T-cell (primary cell): Measurements from ENCODE around the gene SNRNP70. TPM values are rescaled to one million over a fixed set of nuclear protein-coding genes. Genes with fewer than 3 reads are reported as not detected.
A peak's percentile ranks its signal among the peaks of the same experiment; 100 is the strongest.

Source experiments
- ATAC-seq, 4 experiments: fragments of 200-7000 bp in 3 of 4; fragments of 150-1000 bp in 1 of 4; cut with Tn5 transposase; replicated peaks in 1 of 4; 1 replicate in 3 of 4; 2 replicates in 1 of 4; pipeline ENCODE4 v1.10.0; 2021; ENCODE audit warnings: moderate library complexity in 3 of 4, mild to moderate bottlenecking in 2 of 4, moderate number of reproducible peaks in 1 of 4
- CTCF ChIA-PET, 2 donors: fragments of 300-600 bp; sonication (Branson Sonifier 250); formaldehyde crosslinking; loops; one replicate each; lab custom pipeline; 2022; ENCODE audit warnings: antibody characterized with exemption in 2 of 2; lab: Charles Lee
- POLR2A ChIA-PET, 2 donors: fragments of 300-600 bp; sonication (Branson Sonifier 250); formaldehyde crosslinking; loops; one replicate each; lab custom pipeline; 2022; ENCODE audit warnings: antibody characterized with exemption in 2 of 2; lab: Charles Lee
- DNase-seq, 35 experiments: peaks; one replicate each; pipeline versions ENCODE4 v3.0.0 to v3.0.0-alpha.2; 2013 to 2023
- H3K27ac ChIP-seq: one replicate; pipeline ENCODE4 v1.5.1; 2013; ENCODE audit warnings: low read length
- H3K27me3 ChIP-seq, 2 experiments: replicated peaks in 1 of 2; 1 replicate in 1 of 2; 2 replicates in 1 of 2; pipeline versions ENCODE4 v1.6.1 to v1.7.0; 2013; ENCODE audit warnings: low read length in 1 of 2, mixed read lengths in 1 of 2; ENCODE audit not compliant: control insufficient read depth in 2 of 2, insufficient read depth in 2 of 2; ENCODE audit errors: extremely low read depth in 1 of 2
- H3K36me3 ChIP-seq, 2 donors: 1 replicate in 1 of 2; 2 replicates in 1 of 2; pipeline versions ENCODE4 v1.6.1 to v1.7.0; 2013; ENCODE audit warnings: low read length in 1 of 2; ENCODE audit not compliant: control insufficient read depth in 2 of 2, insufficient read depth in 1 of 2; ENCODE audit errors: extremely low read depth in 1 of 2
- H3K4me1 ChIP-seq, 2 experiments: 1 replicate in 1 of 2; 2 replicates in 1 of 2; pipeline versions ENCODE4 v1.6.1 to v1.7.0; 2013; ENCODE audit warnings: low read length in 2 of 2, mixed read lengths in 1 of 2; ENCODE audit not compliant: insufficient read depth in 2 of 2, control insufficient read depth in 1 of 2; ENCODE audit errors: extremely low read depth in 1 of 2
- H3K4me3 ChIP-seq, 2 donors: 1 replicate in 1 of 2; 2 replicates in 1 of 2; pipeline versions ENCODE4 v1.5.1 to v1.7.0; 2013; ENCODE audit warnings: mild to moderate bottlenecking in 2 of 2, low read length in 1 of 2, moderate library complexity in 1 of 2; ENCODE audit not compliant: control insufficient read depth in 1 of 2; ENCODE audit errors: extremely low read depth in 1 of 2
- H3K9me3 ChIP-seq: 2 replicates; pipeline ENCODE4 v1.7.0; 2013
- H3K27ac Mint-ChIP-seq, 2 donors: one replicate each; pipeline ENCODE4 v1.8.0; 2020 to 2021; ENCODE audit warnings: mild to moderate bottlenecking in 2 of 2, mixed read lengths in 2 of 2
- H3K27me3 Mint-ChIP-seq, 2 donors: one replicate each; pipeline ENCODE4 v1.8.0; 2021 to 2022; ENCODE audit warnings: mixed read lengths in 2 of 2
- H3K36me3 Mint-ChIP-seq: one replicate; pipeline ENCODE4 v1.8.0; 2021; ENCODE audit warnings: mixed read lengths
- H3K4me1 Mint-ChIP-seq, 3 donors: one replicate each; pipeline ENCODE4 v1.8.0; 2020 to 2022; ENCODE audit warnings: mixed read lengths in 3 of 3, mild to moderate bottlenecking in 1 of 3
- H3K4me3 Mint-ChIP-seq, 3 donors: one replicate each; pipeline ENCODE4 v1.8.0; 2020 to 2022; ENCODE audit warnings: mild to moderate bottlenecking in 3 of 3, mixed read lengths in 3 of 3, moderate library complexity in 3 of 3
- H3K9me3 Mint-ChIP-seq, 3 donors: one replicate each; pipeline ENCODE4 v1.8.0; 2020 to 2022; ENCODE audit warnings: mixed read lengths in 3 of 3
- WGBS: methylation state at CpG from one replicate; pipeline ENCODE4 v1.1.5; 2013; ENCODE audit warnings: missing lambda C conversion rate; ENCODE audit not compliant: insufficient coverage; 5-methylcytosine and 5-hydroxymethylcytosine counted together
- total RNA-seq, 35 experiments: library from RNA in 6 of 35; stranded (reverse) in 6 of 35; fragments of 120-200 nt in 1 of 35; gene quantifications; one replicate each; pipeline versions ENCODE4 v1.2.1 to v1.2.4 and lab custom pipeline; 2013 to 2026

The SNRNP70 gene
- total RNA-seq, 5 donors from 2014 or later (not counting 1 experiment from before 2014, with no cell fraction given), result 406 to 704 (median 645) TPM

DNA sequence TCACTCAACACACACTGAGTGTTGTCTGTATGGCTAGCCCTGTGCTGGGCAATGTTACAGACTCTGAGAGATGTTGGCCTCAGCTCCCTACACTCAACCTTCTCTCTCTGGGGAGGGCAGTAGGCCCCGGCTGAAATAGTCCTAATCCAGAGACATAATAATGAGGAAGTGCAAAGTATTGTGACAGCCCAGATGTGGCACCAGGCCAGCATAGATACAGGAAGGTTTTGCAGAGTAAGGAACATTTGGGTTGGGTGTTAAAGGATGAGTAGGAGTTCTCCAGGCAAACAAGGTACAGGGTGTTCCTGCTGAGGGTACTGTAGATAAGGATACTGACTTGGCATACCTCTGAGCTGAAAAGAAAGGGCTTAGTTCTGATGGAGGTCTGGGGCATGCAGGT is 31.3 kb downstream of the SNRNP70 start:
- WGBS, result no CpG with 5 or more reads among the region's 1 CpG
- Histone ChIP-seq H3K36me3 (no peaks in the 10 kb centered on the region), H3K9me3 (no peaks in the 10 kb centered on the region), H3K27me3 (peaks cover 0 to 10% of the 10 kb centered on the region in 2 experiments), H3K4me1 (peaks cover 6 to 48% of the 10 kb centered on the region in 2 experiments), H3K27ac (no peak overlapping the region), H3K4me3 (no peak overlapping the region)
- H3K4me3 Mint-ChIP-seq, result peak overlapping the region; percentile 57 to 84 (median 71)
- no peak for ATAC-seq
- peaks cover 0 to 5% of the 10 kb centered on the region in 2 donors for H3K27me3 Mint-ChIP-seq
- H3K36me3 Mint-ChIP-seq, result no peaks in the 10 kb centered on the region
- no peak for DNase-seq
- no peaks in the 10 kb centered on the region for H3K9me3 Mint-ChIP-seq
- peak overlapping the region; percentile 44 to 48 for H3K27ac Mint-ChIP-seq
- ChIA-PET POLR2A (interaction anchor here in 1 of 2 donors (0.6 kb wide), 1 partner anchor 388 kb away, joined by 4 read pairs; no protein-coding TSS in a partner anchor), CTCF (no interaction called here)
- peaks cover 41 to 55% (median 44%) of the 10 kb centered on the region in 3 donors for H3K4me1 Mint-ChIP-seq

DNA sequence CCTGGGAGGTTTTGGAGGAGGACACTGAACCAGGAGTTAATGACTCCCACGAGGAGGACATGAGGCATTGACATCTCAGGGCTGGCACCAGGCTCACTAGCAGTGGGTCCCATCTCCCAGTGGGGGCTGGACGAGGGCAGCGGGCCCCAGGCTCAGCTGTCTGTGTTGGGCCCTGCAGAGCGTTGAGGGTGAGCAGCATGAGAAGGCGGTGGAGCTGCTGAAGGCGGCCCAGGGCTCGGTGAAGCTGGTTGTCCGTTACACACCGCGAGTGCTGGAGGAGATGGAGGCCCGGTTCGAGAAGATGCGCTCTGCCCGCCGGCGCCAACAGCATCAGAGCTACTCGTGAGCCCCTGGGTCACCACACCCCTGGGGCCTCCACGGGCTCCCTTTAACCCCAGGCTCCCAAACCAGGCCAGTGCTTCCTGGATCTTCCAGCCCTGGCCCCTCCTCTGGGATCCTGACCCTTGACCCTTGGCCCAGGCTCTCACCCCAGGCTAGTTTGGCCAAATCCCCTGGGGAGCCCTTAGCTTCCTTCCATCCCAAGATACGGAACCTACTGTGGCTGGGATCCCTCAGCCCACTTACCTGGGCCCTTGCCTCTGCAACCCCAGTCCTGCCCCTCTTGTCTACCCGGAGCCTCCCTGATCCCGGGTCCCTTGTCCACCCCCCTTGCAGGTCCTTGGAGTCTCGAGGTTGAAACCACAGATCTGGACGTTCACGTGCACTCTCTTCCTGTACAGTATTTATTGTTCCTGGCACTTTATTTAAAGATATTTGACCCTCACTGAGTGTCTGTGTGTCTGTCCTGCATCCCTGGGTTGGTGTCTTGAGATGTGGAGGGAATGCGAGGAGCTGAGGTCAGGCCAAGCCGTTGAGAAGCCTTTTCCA is 32.7 kb downstream of the SNRNP70 start:
- ChIA-PET POLR2A (no interaction called here), CTCF (interaction anchor here in 1 of 2 donors (0.7 to 1.2 kb wide), 2 partner anchors 10 to 695 kb away, joined by 3 to 7 read pairs; partner anchors contain the start of gene FUZ)
- DNase-seq (no peak), ATAC-seq (no peak)
- Histone ChIP-seq H3K27me3 (peaks cover 0 to 10% of the 10 kb centered on the region in 2 experiments), H3K36me3 (no peaks in the 10 kb centered on the region), H3K27ac (peak overlapping the region; percentile 96), H3K4me1 (peaks cover 6 to 48% of the 10 kb centered on the region in 2 experiments), H3K4me3 (peak overlapping the region; percentile 62 to 73), H3K9me3 (no peaks in the 10 kb centered on the region)
- peak overlapping the region; percentile 79 to 84 (median 84) for H3K4me3 Mint-ChIP-seq
- WGBS, result 84% methylated on average over 23 of the region's 26 CpGs
- peak overlapping the region; percentile 90 to 95 for H3K27ac Mint-ChIP-seq
- H3K9me3 Mint-ChIP-seq, result no peaks in the 10 kb centered on the region
- H3K27me3 Mint-ChIP-seq, result peaks cover 0 to 5% of the 10 kb centered on the region in 2 donors
- peaks cover 41 to 53% (median 42%) of the 10 kb centered on the region in 3 donors for H3K4me1 Mint-ChIP-seq
- H3K36me3 Mint-ChIP-seq, result no peaks in the 10 kb centered on the region

DNA sequence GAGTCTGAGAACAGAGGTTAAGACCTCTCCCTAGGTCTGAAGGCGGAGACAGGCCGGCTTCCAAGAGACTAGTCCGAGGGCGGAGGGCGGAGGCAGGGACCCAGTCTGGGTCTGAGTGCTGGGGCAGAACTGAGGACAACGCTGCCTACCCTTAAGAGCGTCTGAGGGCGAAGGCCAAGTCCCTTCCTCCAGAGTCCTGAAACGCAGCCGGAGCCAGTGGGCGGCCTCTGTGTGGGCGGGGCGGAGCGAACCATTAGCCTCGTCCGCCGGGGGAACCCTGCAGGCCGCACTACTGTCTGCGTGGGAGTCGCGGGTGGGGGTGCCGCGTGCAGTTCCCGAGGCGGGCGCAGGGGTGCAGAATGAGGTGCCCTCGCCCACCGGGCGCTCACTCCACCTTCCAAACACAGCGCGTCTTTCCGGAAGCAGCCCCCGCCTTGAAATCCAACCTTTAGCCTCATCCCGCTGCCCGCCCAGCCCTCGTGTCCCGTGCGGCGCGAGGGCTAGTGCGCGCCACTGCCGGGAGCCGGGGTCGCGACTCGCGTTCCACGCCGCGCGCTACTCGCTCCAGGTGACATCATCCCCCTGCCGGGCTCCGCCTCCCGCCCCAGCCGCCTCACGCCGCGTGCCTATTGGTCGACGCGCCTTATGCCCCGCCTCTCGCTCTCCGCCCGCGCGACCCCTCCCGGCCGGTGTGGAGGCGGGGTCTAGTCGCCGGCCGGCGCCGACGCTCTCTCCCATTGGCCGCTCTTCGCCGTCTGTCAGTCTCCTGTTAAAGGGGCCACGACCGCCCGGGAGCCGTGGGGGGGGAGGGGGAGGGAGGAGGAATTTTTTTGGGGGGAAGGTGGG is 33.5 kb downstream of the SNRNP70 start, which contains the start of gene C19orf73:
TSS of gene C19orf73 (minus strand) at position 579 of the 846 bp plus-strand sequence. CDS start at position 458, 121 bp downstream.
- POLR2A ChIA-PET, result no interaction called here
- Histone ChIP-seq H3K4me3 (peak within 1 kb of the TSS; percentile 66 to 73), H3K27me3 (peaks cover 0 to 10% of the 10 kb centered on the region in 2 experiments), H3K4me1 (peaks cover 3 to 41% of the 10 kb centered on the region in 2 experiments), H3K9me3 (no peaks in the 10 kb centered on the region), H3K27ac (peak within 1 kb of the TSS; percentile 96), H3K36me3 (no peaks in the 10 kb centered on the region)
- Mint-ChIP-seq H3K27me3 (peaks cover 0 to 5% of the 10 kb centered on the region in 2 donors), H3K4me3 (peak within 1 kb of the TSS; percentile 79 to 84 (median 84)), H3K4me1 (peaks cover 34 to 45% (median 36%) of the 10 kb centered on the region in 3 donors), H3K9me3 (no peaks in the 10 kb centered on the region), H3K36me3 (no peaks in the 10 kb centered on the region), H3K27ac (peak within 1 kb of the TSS; percentile 90 to 95)
- ATAC-seq (peak; percentile 79 to 85 (median 80)), DNase-seq (peak; percentile 84 to 98 (median 92))
- CTCF ChIA-PET, result interaction anchor here (0.6 to 1.2 kb wide), 2 partner anchors 9 to 84 kb away, joined by 7 read pairs; no protein-coding TSS in a partner anchor
- WGBS, result under 1% methylated on average over 82 of the region's 85 CpGs

DNA sequence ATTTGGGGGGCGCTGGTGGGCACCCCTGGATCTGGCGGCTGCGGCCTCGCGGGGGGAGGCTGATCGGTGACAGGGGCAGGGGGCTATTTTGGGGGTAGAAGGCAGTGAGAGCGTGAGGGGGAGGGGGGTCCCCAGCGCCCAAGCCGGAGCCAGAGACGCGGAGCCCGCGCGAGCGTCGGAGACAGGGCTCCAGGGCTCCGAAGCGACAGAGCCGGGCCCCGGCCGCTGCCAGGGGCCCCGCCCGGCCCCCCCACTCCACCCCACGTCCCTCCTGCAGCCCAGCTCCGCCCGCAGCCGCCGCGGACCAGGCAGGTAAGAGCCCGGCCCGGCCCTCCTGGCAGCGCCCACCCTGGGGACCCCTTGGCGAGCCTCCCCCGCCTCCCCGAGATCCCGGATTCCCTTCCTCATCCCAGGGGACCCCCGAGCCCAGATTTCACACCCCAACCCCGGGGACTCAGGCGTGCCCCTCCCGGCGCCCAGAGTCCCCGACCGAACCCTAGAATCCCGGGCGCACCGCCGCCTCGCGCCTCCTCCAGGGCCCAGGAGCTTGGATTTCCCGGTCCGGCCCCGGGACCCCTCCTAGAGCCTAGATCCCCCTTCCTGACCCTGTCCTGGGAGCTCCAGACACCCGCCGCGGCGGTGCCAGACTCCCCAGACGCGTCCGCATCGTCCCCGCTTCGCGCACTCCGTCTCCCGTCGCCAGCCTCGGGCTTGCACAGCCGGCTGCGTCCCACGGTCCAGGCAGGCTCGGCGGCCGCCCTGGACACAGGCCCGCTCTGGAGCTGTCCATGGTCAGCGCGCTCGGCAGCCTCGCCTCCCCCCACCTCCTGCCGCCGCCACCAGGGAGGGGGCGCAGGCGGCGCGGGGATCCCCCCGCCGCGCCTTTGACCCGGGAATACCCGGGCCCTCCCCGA is 34.4 kb downstream of the SNRNP70 start, which contains the start of gene PPFIA3:
TSS of gene PPFIA3 (plus strand) at position 134 of the 914 bp plus-strand sequence. CDS start 8,330 bp downstream, outside the sequence.
- Mint-ChIP-seq H3K36me3 (no peaks in the 10 kb centered on the region), H3K27me3 (peaks cover 0 to 5% of the 10 kb centered on the region in 2 donors), H3K27ac (peak within 1 kb of the TSS; percentile 90 to 95), H3K4me3 (peak within 1 kb of the TSS; percentile 79 to 84 (median 84)), H3K4me1 (peaks cover 31 to 42% (median 33%) of the 10 kb centered on the region in 3 donors), H3K9me3 (no peaks in the 10 kb centered on the region)
- ChIA-PET CTCF (interaction anchor here in 1 of 2 donors (0.6 kb wide), 1 partner anchor 83 kb away, joined by 7 read pairs; no protein-coding TSS in a partner anchor), POLR2A (no interaction called here)
- ATAC-seq (peak in 2 of 4 experiments; percentile 10 to 11), DNase-seq (peak in 4 of 35 experiments; percentile 18 to 42 (median 29))
- H3K4me1 ChIP-seq, result peaks cover 3 to 37% of the 10 kb centered on the region in 2 experiments
- H3K9me3 ChIP-seq, result no peaks in the 10 kb centered on the region
- H3K27me3 ChIP-seq, result peaks cover 0 to 10% of the 10 kb centered on the region in 2 experiments
- no peaks in the 10 kb centered on the region for H3K36me3 ChIP-seq
- peak within 1 kb of the TSS; percentile 66 to 73 for H3K4me3 ChIP-seq
- H3K27ac ChIP-seq, result peak within 1 kb of the TSS; percentile 96
- 2% methylated on average over 58 of the region's 90 CpGs for WGBS

DNA sequence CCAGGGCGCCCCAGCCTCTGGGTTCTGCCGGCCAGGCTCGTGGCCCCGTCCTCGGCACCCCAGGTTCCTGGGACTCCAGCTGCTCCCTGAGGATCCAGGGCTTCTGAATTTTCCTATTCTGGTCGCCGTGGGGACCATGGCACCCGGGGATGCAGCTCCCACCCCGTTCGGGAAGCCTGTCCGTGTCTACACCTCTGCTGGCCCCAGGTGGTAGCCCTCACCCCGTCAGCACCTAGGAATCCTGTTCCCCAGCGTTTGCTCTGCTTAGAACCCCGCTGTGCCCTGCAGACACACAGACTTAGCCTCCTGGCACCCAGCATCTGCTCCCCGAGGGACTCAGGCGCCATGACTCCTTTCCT is 35.1 kb downstream of the SNRNP70 start:
- POLR2A ChIA-PET, result interaction anchor here in 1 of 2 donors (0.5 kb wide), 1 partner anchor 101 kb away, joined by 3 read pairs; no protein-coding TSS in a partner anchor

More for the DNA sequence above, 35.1 kb downstream of the SNRNP70 start:
- no peaks in the 10 kb centered on the region for H3K36me3 ChIP-seq
- no peaks in the 10 kb centered on the region for H3K9me3 ChIP-seq
- H3K36me3 Mint-ChIP-seq, result no peaks in the 10 kb centered on the region
- H3K4me3 ChIP-seq, result no peak overlapping the region
- CTCF ChIA-PET, result no interaction called here
- peaks cover 27 to 38% (median 29%) of the 10 kb centered on the region in 3 donors for H3K4me1 Mint-ChIP-seq
- H3K9me3 Mint-ChIP-seq, result no peaks in the 10 kb centered on the region
- ATAC-seq (no peak), DNase-seq (no peak)
- WGBS, result 36% methylated on average over 16 of the region's 16 CpGs
- peak overlapping the region in 1 of 2 donors; percentile 41 for H3K27ac Mint-ChIP-seq
- H3K27ac ChIP-seq, result no peak overlapping the region
- H3K27me3 Mint-ChIP-seq, result peaks cover 0 to 5% of the 10 kb centered on the region in 2 donors
- H3K27me3 ChIP-seq, result peaks cover 0 to 10% of the 10 kb centered on the region in 2 experiments
- H3K4me1 ChIP-seq, result peaks cover 3 to 31% of the 10 kb centered on the region in 2 experiments
- H3K4me3 Mint-ChIP-seq, result peak overlapping the region; percentile 67 to 84 (median 78)
